Endodermal cell (in vitro differentiated cells): Measurements from ENCODE around the gene DDX20. TPM values are rescaled to one million over a fixed set of nuclear protein-coding genes. Genes with fewer than 3 reads are reported as not detected.

Source experiments
- DNase-seq: peaks from one replicate; pipeline ENCODE4 v3.0.0-alpha.2; 2017
- H3K27ac ChIP-seq: 2 replicates; pipeline ENCODE4 v1.5.1; 2013; ENCODE audit warnings: mild to moderate bottlenecking, low read depth, low read length, moderate library complexity
- H3K27me3 ChIP-seq: 2 replicates; pipeline ENCODE4 v1.6.1; 2013; ENCODE audit warnings: mild to moderate bottlenecking, low read length, moderate library complexity; ENCODE audit not compliant: insufficient read depth, control insufficient read depth, poor library complexity, severe bottlenecking
- H3K36me3 ChIP-seq: 2 replicates; pipeline ENCODE4 v1.7.0; 2013; ENCODE audit warnings: mild to moderate bottlenecking, low read length, moderate library complexity; ENCODE audit not compliant: control insufficient read depth, insufficient read depth
- H3K4me1 ChIP-seq: one replicate; pipeline ENCODE4 v1.7.0; 2013; ENCODE audit warnings: low read length; ENCODE audit not compliant: control insufficient read depth, insufficient read depth
- H3K4me3 ChIP-seq: 2 replicates; pipeline ENCODE4 v1.5.1; 2013; ENCODE audit warnings: mild to moderate bottlenecking, low read length, moderate library complexity
- H3K9ac ChIP-seq: 2 replicates; pipeline ENCODE4 v1.6.1; 2013; ENCODE audit warnings: mild to moderate bottlenecking, low read length, moderate library complexity; ENCODE audit not compliant: poor library complexity, severe bottlenecking; ENCODE audit errors: extremely low read depth
- H3K9me3 ChIP-seq: 2 replicates; pipeline ENCODE4 v1.6.1; 2013; ENCODE audit warnings: mild to moderate bottlenecking, low read length, moderate library complexity; ENCODE audit not compliant: control insufficient read depth
- H3K27ac Mint-ChIP-seq: 2 replicates; pipeline ENCODE4 v1.8.0; 2020; ENCODE audit warnings: mixed read lengths
- H3K27me3 Mint-ChIP-seq: 2 replicates; pipeline ENCODE4 v1.8.0; 2021; ENCODE audit warnings: mild to moderate bottlenecking, mixed read lengths; ENCODE audit not compliant: insufficient read depth
- H3K36me3 Mint-ChIP-seq: 2 replicates; pipeline ENCODE4 v1.8.0; 2020; ENCODE audit warnings: low read depth, mixed read lengths
- H3K4me1 Mint-ChIP-seq: 2 replicates; pipeline ENCODE4 v1.8.0; 2020; ENCODE audit warnings: mixed read lengths
- H3K4me3 Mint-ChIP-seq: 2 replicates; pipeline ENCODE4 v1.8.0; 2020; ENCODE audit warnings: mild to moderate bottlenecking, moderate library complexity, mixed read lengths
- H3K9me3 Mint-ChIP-seq: 2 replicates; pipeline ENCODE4 v1.8.0; 2020; ENCODE audit warnings: mild to moderate bottlenecking, mixed read lengths
- CTCF ChIP-seq: fragments of 200-600 bp; sonication (generic); conservative IDR thresholded peaks from 2 replicates; pipeline ENCODE4 v1.5.0; 2021; ENCODE audit warnings: antibody characterized with exemption, mild to moderate bottlenecking
- WGBS, 2 experiments: methylation state at CpG; one replicate each; pipeline versions ENCODE4 v1.1.5 to v1.1.7; 2013; ENCODE audit warnings: missing lambda C conversion rate in 2 of 2, mixed read lengths in 1 of 2; ENCODE audit not compliant: insufficient coverage in 1 of 2, insufficient read length in 1 of 2; 5-methylcytosine and 5-hydroxymethylcytosine counted together
- total RNA-seq, 2 donors: library from RNA; stranded (reverse); fragmentation: NEBNext Ultra II Directional in 1 of 2; extraction: Animal tissue kit (Norgen Biotek cat#: 25700) in 1 of 2; gene quantifications; 2 replicates in 1 of 2; 3 replicates in 1 of 2; pipeline ENCODE4 v1.2.1, GENCODE V29; 2021

DDX20 gene
- total RNA-seq, 2 donors from 2014 or later, result 19.4 to 19.8 TPM

- Histone ChIP-seq H3K27me3 (peaks cover 17% of the 10 kb centered on the region), H3K9me3 (no peaks in the 10 kb centered on the region), H3K4me1 (peaks cover 10% of the 10 kb centered on the region), H3K36me3 (no peaks in the 10 kb centered on the region), H3K9ac (no peak overlapping the region), H3K27ac (peak overlapping the region; percentile 45), H3K4me3 (no peak overlapping the region)
- DNase-seq, result no peak
- H3K4me3 Mint-ChIP-seq, result no peak overlapping the region
- no peaks in the 10 kb centered on the region for H3K9me3 Mint-ChIP-seq
- no peak overlapping the region for H3K27ac Mint-ChIP-seq
- WGBS, 2 experiments, result 93% methylated on average over 3 to 5 of the region's 5 CpGs
- peaks cover 3% of the 10 kb centered on the region for H3K27me3 Mint-ChIP-seq
- peaks cover 9% of the 10 kb centered on the region for H3K4me1 Mint-ChIP-seq
- no peaks in the 10 kb centered on the region for H3K36me3 Mint-ChIP-seq
- no peak for TF ChIP-seq CTCF
These were observed 21.7 kb upstream of the DDX20 start for GRCh38 chr1:111733992-111734341.

- H3K27me3 Mint-ChIP-seq, result peaks cover 3% of the 10 kb centered on the region
- no peak overlapping the region for H3K4me3 ChIP-seq
- peaks cover 10% of the 10 kb centered on the region for H3K4me1 ChIP-seq
- no peak overlapping the region for H3K9ac ChIP-seq
- no peak for DNase-seq
- H3K4me3 Mint-ChIP-seq, result no peak overlapping the region
- H3K36me3 ChIP-seq, result no peaks in the 10 kb centered on the region
- TF ChIP-seq CTCF, result no peak
- WGBS, 2 experiments, result 92 to 94% methylated on average over 3 of the region's 3 CpGs
- H3K9me3 Mint-ChIP-seq, result no peaks in the 10 kb centered on the region
- H3K27ac Mint-ChIP-seq, result no peak overlapping the region
- no peaks in the 10 kb centered on the region for H3K9me3 ChIP-seq
- H3K4me1 Mint-ChIP-seq, result peaks cover 9% of the 10 kb centered on the region
- H3K36me3 Mint-ChIP-seq, result no peaks in the 10 kb centered on the region
- peaks cover 17% of the 10 kb centered on the region for H3K27me3 ChIP-seq
- H3K27ac ChIP-seq, result no peak overlapping the region
These were observed 21.3 kb upstream of the DDX20 start for GRCh38 chr1:111734426-111734825.

- Histone ChIP-seq H3K4me3 (no peak overlapping the region), H3K36me3 (no peaks in the 10 kb centered on the region), H3K4me1 (peaks cover 10% of the 10 kb centered on the region), H3K9ac (no peak overlapping the region), H3K27me3 (peaks cover 17% of the 10 kb centered on the region), H3K27ac (no peak overlapping the region), H3K9me3 (no peaks in the 10 kb centered on the region)
- 93 to 94% methylated on average over 3 of the region's 3 CpGs for WGBS, 2 experiments
- peaks cover 9% of the 10 kb centered on the region for H3K4me1 Mint-ChIP-seq
- no peak for TF ChIP-seq CTCF
- H3K9me3 Mint-ChIP-seq, result no peaks in the 10 kb centered on the region
- H3K27me3 Mint-ChIP-seq, result peaks cover 3% of the 10 kb centered on the region
- no peak for DNase-seq
- no peaks in the 10 kb centered on the region for H3K36me3 Mint-ChIP-seq
- no peak overlapping the region for H3K27ac Mint-ChIP-seq
- no peak overlapping the region for H3K4me3 Mint-ChIP-seq
These were observed 20.8 kb upstream of the DDX20 start for GRCh38 chr1:111734856-111735255.
